ENCODE results near the gene ELMOD1.
"Not testable (repeated sequence)": the region's sequence is repeated elsewhere in the genome, so short reads cannot be mapped to it uniquely, and the experiment has no call there.

Gene ELMOD1

DNA sequence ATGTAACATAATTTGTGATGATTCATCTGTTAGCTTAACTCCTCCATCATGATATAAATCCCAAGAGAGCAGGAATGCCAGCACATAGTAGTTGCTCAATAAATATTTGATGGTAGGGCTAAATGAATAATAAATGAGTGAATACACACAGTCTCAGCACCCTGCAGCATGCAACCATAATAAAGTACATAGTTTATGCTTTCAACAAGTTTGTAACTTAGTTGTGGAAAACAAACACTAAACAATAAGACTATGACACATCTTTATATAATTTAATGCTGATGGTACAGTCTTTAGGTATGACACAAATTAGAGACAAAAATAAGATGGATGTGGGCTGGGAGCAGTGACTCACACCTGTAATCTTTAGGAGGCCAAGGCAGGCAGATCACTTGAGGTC, 29.3 kb upstream of the ELMOD1 start:
- no peak overlapping the region for H3K4me3 ChIP-seq (ENCODE audit: low read depth, low read length)
- TF ChIP-seq, protein P1, sequence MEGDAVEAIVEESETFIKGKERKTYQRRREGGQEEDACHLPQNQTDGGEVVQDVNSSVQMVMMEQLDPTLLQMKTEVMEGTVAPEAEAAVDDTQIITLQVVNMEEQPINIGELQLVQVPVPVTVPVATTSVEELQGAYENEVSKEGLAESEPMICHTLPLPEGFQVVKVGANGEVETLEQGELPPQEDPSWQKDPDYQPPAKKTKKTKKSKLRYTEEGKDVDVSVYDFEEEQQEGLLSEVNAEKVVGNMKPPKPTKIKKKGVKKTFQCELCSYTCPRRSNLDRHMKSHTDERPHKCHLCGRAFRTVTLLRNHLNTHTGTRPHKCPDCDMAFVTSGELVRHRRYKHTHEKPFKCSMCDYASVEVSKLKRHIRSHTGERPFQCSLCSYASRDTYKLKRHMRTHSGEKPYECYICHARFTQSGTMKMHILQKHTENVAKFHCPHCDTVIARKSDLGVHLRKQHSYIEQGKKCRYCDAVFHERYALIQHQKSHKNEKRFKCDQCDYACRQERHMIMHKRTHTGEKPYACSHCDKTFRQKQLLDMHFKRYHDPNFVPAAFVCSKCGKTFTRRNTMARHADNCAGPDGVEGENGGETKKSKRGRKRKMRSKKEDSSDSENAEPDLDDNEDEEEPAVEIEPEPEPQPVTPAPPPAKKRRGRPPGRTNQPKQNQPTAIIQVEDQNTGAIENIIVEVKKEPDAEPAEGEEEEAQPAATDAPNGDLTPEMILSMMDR (IDR thresholded peaks at IDR 0.05; ENCODE audit: low read depth, low read length, missing control alignments) = no peak
- no peak for DNase-seq (ENCODE audit: low read depth)
- in situ Hi-C loops (cut with HindIII; ENCODE audit: low sequenced_read_pairs) = no loop called here

DNA sequence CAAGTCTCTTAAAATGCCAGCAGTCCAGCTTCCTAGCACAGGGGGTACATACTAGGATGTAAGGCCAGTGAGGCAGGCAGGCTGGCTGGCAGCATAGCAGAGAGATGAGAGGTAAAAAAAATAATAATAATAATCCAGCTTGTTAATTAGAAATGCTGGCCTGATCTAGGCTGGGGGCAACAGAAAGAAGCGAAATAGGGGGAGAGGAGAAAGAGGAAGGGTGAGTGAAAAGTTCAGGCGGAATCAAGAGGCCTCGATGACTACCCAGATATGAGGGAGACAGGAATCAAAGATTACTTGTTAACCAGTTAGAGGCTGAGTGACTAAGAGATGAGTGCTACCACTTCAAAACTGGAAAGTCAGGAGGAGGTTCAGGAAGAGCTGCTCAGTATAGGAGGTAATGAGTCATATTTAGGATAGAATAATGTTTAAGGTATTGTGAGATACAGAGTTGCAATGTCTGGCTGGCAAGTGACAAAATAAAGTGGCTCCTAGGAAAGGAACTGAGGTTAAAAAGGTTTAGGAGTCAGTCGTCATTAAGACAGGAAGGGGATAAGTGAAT, 28.2 kb upstream of the ELMOD1 start:
- in situ Hi-C loops (cut with HindIII; ENCODE audit: low sequenced_read_pairs) = no loop called here
- TF ChIP-seq, protein P1 (IDR thresholded peaks at IDR 0.05; ENCODE audit: low read depth, low read length, missing control alignments) = no peak

DNA sequence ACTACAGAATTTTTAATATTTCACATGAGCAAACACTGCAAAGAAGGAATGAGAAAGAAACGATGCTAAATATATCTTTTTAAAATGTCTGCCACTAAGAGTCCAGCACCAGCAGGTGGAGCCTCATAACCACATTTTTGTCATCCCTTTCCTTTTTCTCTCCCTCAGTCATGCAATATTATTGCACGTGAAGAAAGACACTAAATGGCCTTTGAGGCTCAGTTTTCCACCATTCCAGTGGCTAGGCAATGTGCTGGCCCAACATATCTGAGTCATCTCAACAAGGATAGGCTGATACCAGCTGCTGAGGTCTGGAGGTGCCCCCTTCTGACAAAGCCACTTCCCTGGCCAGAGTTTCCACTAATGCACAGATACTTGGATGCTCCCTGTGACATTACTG, 27.2 kb upstream of the ELMOD1 start:
- TF ChIP-seq, protein P1 (IDR thresholded peaks at IDR 0.05; ENCODE audit: low read depth, low read length, missing control alignments) = peak; percentile 70
- no peak overlapping the region for H3K4me3 ChIP-seq (ENCODE audit: low read depth, low read length)
- in situ Hi-C loops (cut with HindIII; ENCODE audit: low sequenced_read_pairs) = no loop called here
- DNase-seq (ENCODE audit: low read depth) = peak; percentile 28

More for the DNA sequence above, 28.2 kb upstream of the ELMOD1 start:
- H3K4me3 ChIP-seq (ENCODE audit: low read depth, low read length) = no peak overlapping the region
- DNase-seq (ENCODE audit: low read depth) = peak; percentile 18

DNA sequence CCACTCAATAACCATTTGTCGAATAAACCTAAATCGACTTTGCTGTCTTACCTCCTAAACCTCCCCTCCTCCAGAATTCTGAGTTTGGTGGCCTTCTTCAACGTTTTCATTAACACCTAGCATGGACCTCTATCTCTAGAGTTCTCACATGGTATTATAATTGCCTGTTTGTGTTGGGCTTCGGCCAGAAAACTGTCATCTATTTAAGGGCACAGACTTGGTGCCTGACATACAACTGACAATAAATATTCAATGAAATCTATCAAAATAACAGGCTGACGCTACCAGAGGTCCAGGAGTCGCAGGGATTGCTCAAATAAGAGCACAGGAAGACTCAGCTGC, 26.1 kb upstream of the ELMOD1 start:
- peak overlapping the region; percentile 57 for H3K4me3 ChIP-seq (ENCODE audit: low read depth, low read length)
- DNase-seq (ENCODE audit: low read depth) = no peak
- in situ Hi-C loops (cut with HindIII; ENCODE audit: low sequenced_read_pairs) = no loop called here
- TF ChIP-seq, protein P1 (IDR thresholded peaks at IDR 0.05; ENCODE audit: low read depth, low read length, missing control alignments) = no peak

DNA sequence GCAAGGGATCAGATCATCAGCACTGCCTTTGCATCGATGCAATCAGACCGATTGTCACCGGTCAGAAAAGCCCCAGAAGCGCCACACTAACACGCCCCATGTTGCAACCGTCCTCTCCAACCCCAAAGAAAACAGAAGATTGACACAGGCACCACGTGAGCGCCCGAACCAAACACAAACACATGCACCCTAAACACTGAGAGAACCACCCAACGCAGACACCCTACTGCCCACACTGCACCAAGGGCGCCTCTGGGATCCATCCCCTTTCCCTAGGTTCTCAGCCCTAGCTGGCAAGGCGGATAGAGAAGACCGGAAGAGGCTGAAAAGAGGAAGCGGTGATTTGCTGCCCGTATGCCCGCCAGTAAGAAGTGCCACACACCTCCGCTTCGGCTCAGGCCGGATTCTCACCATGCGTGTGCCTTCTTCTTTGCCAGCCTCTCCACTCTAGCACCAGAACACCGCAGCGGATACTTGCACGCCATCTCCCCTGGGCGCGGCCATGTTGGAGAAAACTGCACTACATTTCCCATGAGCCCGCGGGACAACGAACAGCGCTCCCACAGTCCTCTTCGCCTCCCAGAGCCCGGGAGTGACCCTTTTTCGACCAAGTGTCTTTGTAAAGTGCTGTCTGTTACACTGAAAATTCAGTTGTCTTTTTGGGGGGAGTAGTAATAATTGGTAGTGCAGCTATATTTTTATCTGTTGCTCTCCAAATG, 25.6 kb upstream of the ELMOD1 start, which contains the start of gene ALKBH8:
Gene ALKBH8, minus strand, starts transcription at position 517 of the 719 bp plus-strand sequence. CDS start 4,842 bp downstream, outside the sequence.
- in situ Hi-C loops (cut with HindIII; ENCODE audit: low sequenced_read_pairs) = no loop called here
- peak; percentile 20 for DNase-seq (ENCODE audit: low read depth)
- H3K4me3 ChIP-seq (ENCODE audit: low read depth, low read length) = peak within 1 kb of the TSS; percentile 57
- TF ChIP-seq, protein P1 (IDR thresholded peaks at IDR 0.05; ENCODE audit: low read depth, low read length, missing control alignments) = no peak

DNA sequence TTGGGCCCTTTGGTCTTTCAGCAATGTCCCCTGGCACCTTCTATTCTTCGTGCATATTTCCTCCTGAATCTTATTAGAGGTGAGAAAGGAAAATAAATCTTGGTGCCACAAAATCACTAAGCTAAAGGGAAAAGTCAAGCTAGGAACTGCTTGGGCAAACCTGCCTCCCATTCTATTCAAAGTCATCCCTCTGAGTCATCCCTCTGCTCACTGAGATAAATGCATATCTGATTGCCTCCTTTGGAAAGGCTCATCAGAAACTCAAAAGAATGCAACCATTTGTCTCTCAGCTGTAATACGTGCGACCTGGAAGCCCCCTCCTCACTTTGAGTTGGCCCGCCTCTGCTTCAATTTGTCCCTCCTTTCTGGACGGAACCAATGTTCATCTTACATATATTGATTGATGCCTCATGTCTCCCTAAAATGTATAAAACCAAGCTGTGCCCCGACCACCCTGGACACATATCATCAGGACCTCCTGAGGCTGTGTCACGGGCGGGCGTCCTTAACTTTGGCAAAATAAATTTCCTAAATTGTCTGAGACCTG, 24.9 kb upstream of the ELMOD1 start:
- H3K4me3 ChIP-seq (ENCODE audit: low read depth, low read length) = peak overlapping the region; percentile 57
- in situ Hi-C loops (cut with HindIII; ENCODE audit: low sequenced_read_pairs); DNase-seq (ENCODE audit: low read depth): not testable (repeated sequence)

DNA sequence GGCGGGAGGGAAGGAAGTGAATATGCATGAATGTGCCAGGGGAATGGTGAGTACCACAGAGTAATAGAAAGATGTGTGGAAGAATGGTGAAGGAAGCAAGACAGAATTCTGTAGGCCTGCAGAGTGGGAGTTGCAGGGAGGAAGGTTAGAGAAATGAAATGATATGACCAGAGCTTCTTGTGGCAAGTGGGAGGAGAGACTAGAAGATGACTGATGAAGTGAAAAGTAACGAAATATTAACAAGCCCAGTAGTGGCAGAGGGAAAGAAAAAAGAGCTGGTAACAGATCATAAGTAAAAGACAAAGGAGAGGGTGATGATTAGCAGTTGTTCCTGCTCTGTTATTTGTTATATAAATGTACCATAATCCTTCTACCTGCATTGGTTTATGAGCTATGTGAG, 24.4 kb upstream of the ELMOD1 start:
- DNase-seq (ENCODE audit: low read depth) = no peak
- H3K4me3 ChIP-seq (ENCODE audit: low read depth, low read length) = no peak overlapping the region
- TF ChIP-seq, protein P1 (IDR thresholded peaks at IDR 0.05; ENCODE audit: low read depth, low read length, missing control alignments) = no peak
- in situ Hi-C loops (cut with HindIII; ENCODE audit: low sequenced_read_pairs) = no loop called here

Measured in astrocyte of the cerebellum (primary cell).